T-helper 2 cell treated with Interferon-gamma antibody and Interleukin-4, amounts not matched to agents 100 ng/mL and 5 ng/mL, for 36 hours (primary cell): Measurements from ENCODE around the gene SSTR3. TPM values are rescaled to one million over a fixed set of nuclear protein-coding genes. Genes with fewer than 3 reads are reported as not detected.
"Not testable (repeated sequence)": the region's sequence is repeated elsewhere in the genome, so short reads cannot be mapped to it uniquely, and the experiment has no call there.

Experiments
- intact Hi-C: fragments of 100-400 bp; cut with micrococcal nuclease; formaldehyde crosslinking; loops from one replicate; pipeline ENCODE4 v1.15.1; 2023
- total RNA-seq: library from RNA; stranded (reverse); gene quantifications from 2 replicates; pipeline ENCODE4 v1.2.3, GENCODE V29; 2022

Gene SSTR3
- total RNA-seq, 1 donor from 2014 or later, result 0.64 TPM

GRCh38 chr22:37171662-37172061 lies 40.6 kb downstream of the SSTR3 start:
- intact Hi-C loops, result no loop called here

DNA sequence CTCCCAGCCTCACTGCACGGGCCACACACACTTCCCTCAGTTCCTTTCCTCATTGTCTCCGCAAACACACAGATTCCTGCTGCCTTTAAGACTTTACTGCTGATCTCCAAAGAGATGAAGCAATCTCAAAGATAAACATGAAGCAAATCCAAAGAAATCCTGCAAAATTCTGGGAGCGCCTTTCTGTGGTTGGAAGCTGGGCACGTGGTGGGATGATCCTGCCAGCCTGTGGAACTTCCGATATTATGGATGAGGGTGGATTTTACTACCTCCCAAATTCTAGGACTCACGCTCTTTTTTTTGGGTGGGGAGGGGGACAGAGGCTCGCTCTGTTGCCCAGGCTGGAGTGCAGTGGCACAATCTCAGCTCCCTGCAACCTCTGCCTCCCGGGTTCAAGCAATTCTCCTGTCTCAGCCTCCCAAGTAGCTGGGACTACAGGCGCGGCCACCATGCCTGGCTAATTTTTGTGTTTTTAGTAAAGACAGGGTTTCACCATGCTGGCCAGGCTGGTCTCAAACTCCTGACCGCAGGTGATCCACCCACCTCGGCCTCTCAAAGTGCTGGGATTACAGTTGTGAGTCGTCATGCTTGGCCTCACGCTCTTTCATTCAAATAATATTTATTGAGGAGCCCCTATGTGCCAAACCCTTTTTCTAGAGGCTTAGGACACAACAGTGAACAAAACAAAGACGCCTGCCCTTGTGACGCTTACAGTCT lies 41.4 kb downstream of the SSTR3 start:
- intact Hi-C loops, result not testable (repeated sequence)

DNA sequence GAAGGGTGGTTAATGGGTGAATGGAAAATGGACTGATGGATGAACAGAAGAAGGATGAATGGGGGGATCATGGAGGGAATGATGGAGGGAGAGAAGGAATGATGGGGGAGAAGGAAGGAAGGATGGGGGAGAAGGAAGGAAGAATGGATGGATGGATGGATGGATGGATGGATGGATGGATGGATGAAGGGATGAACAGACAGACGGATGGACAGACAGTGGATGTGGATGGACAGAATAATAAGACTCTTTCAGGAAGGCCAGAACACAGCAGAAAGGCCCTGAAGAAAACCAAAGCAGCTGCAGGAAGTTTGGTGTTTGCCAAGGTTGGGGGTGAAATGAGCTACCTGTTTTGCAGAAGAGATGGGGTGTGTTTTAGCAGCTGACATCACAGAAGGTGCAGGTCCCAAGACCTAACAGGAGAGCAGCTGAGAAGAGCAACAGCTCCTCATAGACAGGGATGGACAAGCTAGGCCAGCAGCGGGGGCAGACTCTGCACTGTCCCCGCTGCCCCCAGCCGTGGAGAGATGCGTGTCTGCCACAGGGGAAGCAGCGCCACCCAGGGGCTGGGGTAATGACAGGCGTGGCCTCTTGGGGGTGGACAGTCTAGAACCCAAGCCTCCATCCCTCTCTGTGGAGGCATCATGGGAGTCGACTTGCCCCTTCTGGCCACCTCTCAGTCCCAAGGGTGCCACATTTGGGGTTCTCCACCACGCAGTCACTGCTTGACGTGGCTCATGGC lies 42.2 kb downstream of the SSTR3 start:
- intact Hi-C loops, result loop anchor here (5.0 kb wide), 1 partner anchor 92 kb away; no protein-coding TSS in a partner anchor

DNA sequence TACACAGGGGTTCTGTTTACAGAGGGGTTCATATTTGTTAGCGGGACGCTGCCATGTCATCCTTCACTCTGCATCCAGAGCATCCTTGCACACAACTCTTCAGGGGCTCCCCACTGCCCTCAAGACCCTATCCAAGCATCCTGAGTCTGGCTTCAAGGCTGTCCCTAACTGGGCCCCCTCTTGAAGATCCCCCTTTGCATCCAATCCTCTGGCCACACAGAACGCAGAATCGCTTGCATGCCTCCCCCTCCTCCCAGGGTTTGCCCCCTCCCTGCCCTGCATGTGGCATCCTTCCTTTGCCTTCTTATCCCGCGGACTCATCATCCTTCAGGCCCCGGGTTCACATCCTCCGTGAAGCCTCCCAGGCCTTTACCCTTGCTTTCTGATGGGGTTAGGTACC lies 42.9 kb downstream of the SSTR3 start:
- intact Hi-C loops, result loop anchor here (5.0 kb wide), 1 partner anchor 93 kb away; no protein-coding TSS in a partner anchor

DNA sequence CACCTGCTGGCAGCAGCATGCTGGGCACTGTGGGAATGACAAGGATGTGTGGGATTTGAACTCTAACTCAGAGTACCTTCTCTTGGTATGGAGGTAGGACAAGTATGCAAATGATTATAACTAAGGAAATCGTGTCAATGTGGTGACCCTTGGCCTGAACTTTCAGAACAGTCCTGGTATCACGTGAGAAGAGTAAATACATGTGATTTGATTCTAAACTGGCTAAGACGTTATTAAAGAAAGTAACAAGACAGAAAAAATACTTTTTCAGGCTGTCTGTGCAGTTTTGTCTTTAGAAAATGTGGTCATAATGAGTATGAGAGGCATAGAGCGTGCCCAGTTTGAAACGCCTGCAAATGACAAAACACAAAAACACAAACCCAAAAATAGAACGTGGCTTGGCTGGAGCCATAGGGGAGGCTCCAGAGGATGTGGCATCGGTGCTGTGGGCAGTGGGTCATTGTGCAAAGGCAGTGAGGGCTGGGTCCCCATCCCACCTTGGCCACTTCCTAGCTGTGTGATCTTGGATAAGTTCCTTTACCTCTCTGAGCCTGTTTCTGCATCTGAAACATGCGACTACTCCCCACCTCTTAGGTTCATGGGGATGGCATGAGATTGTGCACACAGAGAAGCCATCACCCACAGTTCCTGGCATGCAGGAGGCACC lies 44.2 kb downstream of the SSTR3 start:
- intact Hi-C loops, result loop anchor here (5.0 kb wide), 1 partner anchor 94 kb away; no protein-coding TSS in a partner anchor

DNA sequence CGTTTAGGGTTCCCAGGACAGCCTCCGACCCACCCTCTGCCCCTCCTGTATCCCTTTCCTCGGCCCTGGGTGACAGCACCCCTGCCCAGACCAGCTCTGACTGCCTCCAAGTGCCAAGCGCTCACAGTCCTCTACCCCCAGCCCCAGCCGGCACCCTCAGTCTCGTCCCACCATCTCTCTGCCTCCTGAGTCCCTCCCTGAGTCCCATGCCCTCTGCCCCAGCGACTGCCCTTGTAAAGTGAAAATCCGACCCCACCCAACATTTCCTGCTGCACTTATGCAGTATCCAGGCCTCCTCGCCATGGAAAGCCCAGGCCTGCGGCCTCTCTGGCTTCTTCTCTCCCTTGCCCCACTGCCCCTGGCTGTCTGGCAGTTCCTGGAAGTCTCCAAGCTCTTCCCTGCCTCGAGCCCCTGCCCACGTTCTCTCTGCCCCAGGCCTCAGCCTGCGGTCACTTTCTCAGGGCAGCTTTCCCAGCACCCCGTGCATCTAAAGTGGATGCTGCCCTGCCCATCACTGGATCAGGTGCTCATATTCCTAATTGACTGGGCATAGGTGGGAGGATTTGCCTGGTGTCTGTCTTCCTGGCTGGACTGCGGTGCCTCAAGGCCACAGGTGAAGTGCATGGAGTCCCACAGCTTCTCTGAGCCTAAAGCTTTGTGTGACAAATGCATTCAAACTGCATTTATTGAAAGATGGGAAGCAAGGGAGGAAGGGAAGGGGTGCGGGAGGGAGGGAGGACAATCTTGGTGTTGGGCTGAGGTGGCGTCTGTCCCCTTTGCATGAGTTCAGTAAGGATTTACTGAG lies 44.9 kb downstream of the SSTR3 start:
- intact Hi-C loops, result loop anchor here (5.0 kb wide), 1 partner anchor 95 kb away; no protein-coding TSS in a partner anchor

GRCh38 chr22:37166675-37167066 lies 45.6 kb downstream of the SSTR3 start:
- intact Hi-C loops, result loop anchor here (1.0 to 5.0 kb wide), 2 partner anchors 32 to 96 kb away; no protein-coding TSS in a partner anchor

- intact Hi-C loops, result loop anchor here (1.0 to 5.0 kb wide), 2 partner anchors 32 to 96 kb away; no protein-coding TSS in a partner anchor
These were observed 46.2 kb downstream of the SSTR3 start for GRCh38 chr22:37165940-37166674.

DNA sequence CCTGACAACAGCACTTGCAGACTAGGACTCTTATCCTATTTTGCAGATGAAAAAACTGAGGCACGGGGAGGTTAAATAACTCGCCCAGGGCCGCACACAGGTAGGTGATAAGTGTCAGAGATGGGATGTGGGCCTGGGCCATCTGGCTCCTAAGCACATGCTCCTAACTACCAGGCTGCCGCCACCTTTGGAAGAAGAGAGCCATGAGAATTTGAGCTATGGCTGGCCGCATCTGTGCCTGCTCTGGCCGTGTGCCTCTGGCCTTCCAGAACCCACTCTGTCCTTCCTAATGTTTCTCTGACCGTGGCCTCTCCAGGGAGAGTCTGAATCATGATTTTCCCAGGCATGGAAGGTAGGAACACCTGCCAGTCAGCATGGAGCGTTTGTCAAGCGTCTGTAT lies 47.2 kb downstream of the SSTR3 start:
- intact Hi-C loops, result loop anchor here (5.0 kb wide), 1 partner anchor 97 kb away; no protein-coding TSS in a partner anchor

DNA sequence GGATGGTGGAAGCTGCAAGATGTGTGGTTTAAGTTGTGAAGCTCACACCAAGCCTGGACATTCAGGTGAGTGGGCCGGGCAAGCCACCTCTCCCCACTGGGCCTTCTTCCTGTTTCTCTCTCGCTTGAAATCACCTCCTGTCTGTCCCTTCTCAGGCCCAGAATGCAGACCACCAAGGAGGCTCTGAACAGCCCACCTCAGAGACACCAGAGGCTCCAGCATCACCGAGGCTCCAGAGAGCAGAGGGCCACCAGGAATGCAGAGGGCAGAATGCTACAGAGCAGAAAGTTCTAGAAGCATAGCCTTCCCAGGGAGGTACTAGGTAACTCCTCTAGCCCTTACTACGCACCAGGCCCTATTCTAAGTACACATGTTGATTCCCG lies 47.8 kb downstream of the SSTR3 start:
- intact Hi-C loops, result loop anchor here (5.0 kb wide), 1 partner anchor 78 kb away; the partner anchor contains the start of gene RAC2

DNA sequence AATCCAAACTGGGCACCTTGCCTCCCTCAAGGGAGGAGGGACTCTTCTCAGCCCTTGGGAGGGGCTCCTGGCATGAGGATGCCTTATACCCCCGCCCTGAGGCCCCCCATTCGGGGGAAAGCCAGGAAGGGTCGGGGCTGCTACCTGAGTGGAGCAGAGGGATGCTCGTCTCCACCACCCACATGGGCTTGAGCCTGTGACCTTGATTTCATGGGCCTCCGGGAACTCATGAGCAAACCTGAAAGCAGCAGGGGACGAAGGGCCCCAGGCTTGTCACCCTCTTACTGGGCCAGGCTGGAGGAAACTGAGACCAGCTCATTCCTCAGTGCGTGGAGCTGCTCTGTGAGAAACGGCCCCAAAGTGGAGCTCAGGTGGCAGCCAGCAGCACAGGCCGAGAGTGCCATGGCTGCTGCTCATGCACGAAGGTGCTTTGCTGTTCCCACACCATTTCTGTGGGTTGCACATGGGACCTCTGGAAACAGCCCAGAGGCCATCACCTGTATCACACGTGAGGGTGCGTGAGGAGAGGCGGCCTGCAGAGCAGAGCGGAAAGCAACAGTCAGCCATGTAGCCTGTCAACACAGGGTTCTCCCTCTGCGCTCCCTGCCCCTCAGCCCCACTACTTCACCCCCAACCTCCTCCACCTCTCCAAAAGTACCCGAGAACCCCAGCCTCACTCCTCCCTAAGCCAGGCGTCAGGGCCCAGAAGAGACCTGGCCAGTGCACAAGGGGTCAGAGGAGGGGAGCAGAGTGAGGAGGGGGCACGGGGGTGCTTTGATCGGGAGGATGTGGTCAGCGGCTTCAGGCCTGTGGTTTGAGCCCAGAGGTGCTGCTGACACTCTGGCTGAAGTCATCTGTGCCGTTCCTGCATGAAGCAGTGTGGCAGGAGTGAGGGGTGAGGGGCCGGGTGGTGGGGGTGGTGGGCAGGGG lies 48.4 kb downstream of the SSTR3 start:
- intact Hi-C loops, result loop anchor here (5.0 kb wide), 1 partner anchor 78 kb away; the partner anchor contains the start of gene RAC2

DNA sequence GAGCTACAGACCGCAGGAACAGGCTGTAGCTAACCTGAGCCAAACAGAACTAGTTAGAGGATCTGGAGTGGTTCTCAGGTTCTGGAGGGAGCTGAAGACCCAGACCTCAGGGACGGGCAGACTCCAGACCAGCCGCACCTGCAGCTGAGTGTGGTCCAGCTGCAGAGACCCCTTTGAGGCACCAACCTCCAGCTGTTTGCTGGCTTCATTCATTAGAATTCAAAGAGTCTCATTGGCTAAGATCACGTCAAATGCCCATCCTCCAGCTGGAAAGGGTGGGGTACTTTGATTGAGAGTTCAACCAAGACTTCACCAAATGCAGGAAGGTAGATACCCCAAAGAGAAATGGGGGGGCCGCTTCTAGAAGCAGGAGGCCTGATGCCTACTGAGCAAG lies 49.2 kb downstream of the SSTR3 start:
- intact Hi-C loops, result loop anchor here (5.0 kb wide), 1 partner anchor 79 kb away; the partner anchor contains the start of gene RAC2

DNA sequence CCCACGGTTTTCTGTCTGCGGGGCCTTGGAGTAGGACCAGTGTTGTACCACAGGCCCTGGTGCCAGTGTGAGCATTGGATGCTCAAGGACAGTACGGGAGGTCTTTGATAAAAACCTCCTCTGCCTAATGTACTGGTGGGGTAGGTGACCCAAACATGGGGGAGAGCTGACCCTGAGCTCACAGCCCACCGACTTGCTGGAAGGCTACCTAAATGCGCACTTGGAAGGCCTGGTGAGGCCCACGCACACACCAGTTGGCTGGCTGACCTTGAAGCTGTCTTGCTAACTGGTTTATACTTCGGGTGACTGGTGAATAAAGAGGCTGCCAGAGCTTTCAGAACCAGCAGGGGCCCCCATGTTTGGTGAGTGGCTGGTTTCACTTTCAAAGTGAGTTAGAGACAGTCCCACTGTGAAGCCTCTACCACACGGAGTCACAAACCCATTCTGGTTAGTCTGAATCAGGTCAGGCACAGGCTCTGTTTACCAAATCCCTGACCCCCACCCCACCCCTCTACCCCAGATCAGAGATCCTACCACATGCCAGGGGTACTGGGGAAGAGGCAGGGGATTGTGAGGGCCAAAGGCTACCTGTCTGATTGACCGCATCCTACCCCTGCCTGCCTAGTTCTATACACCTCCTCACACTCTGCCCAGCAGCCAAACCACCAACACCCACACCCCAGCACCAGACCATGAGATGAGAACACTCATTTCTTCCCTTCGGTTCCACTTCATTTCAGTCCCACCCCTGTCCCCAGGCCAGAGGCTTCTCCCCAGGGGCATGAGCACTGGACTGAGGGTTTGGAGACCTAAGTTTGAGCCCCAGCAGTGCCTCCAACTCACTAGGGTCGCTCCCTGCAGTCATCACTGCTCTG lies 49.8 kb downstream of the SSTR3 start:
- intact Hi-C loops, result loop anchor here (1.0 to 5.0 kb wide), 5 partner anchors 12 to 83 kb away; partner anchors contain the start of gene RAC2

DNA sequence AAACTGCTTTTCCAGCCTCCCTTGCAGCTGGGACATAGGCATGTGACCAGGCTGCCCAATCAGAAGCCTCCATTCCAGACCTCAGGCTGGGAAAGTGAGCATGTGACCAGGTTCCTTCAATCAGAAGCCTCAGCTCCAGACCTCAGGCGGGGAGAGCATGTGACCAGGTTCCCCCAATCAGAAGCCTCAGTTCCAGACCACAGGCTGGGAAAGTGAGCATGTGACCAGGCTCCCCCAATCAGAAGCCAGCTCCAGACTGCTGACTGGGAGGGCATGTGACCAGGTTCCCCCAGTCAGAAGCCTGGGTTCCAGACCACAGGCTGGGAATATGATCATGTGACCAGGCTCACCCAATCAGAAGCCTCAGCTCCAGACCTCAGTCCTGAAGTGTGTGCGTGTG lies 50.8 kb downstream of the SSTR3 start:
- intact Hi-C loops, result loop anchor here (5.0 kb wide), 1 partner anchor 81 kb away; the partner anchor contains the start of gene RAC2

DNA sequence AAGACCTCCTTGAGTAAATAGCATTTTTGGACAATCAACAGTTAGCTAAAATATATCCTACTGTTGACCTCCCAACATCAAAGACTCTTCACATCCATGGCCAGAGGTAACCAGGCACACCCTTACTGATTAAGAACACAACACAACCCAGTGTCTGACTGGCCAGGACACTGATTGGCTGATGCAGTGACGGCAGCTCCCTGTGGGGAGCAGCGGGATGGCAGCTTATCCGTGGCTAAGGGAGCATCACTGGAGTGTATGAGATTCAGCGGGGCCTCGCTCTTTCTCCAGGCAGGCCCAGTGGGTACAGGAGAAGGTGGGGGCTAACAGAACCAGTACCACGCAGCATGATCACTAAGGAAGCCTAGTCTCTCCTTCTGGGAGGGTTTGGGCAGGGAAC lies 52.2 kb downstream of the SSTR3 start:
- intact Hi-C loops, result loop anchor here (5.0 kb wide), 1 partner anchor 82 kb away; the partner anchor contains the start of gene RAC2

DNA sequence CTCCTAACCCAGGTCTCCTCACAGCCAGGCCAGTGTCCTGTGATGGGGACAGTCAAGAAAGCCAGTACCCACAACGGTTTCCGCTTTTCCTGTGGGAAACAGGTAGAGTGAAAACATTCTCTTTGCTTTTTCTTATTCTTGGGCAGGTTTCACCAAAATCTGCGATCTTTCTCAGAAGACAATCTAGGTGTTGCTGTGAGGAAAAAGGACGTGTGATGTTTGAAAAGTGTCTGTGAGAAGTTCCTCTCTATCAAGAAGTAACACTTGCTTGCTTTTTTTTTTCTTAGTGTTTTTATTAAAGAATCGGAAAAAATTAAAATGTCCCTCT lies 53.4 kb downstream of the SSTR3 start:
- intact Hi-C loops, result no loop called here

DNA sequence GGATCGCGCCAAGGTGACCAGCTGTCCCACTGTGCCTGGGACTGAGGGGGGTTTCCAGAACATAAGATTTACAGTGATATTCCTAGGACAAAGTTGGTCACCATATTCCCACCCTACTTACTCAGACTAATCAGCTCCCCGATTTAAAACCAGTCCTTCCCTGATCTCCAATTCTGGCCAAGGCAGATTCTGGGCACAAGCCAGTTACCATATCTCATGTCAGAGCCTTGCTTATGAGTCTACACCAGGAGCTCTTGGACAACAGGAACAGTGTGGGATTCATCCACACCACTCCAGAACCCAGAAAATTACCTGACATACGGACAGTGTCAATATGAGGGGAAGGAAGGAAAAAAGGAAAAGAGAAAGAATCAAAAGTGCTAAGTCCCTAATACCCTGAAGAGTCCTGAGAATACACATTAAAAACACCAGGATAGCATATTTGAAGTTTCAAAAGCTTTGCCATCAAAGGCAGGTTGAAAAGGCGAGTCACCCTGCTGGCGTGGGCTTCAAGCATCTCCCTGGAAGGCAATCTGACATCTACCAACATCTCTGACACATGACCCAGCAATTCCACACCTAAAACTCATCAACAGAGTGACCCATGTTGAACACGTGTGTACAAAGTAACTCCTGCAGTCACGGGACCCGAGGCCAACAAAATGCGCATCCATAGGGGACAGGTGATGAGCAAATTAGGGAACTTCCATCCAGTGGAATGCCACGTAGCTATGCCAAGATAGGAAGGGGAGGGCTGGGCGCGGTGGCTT lies 54.6 kb downstream of the SSTR3 start:
- intact Hi-C loops, result no loop called here
